Naive B cell (primary cell): ENCODE results near the gene PRDX5. TPM values are rescaled to one million over a fixed set of nuclear protein-coding genes. Genes with fewer than 3 reads are reported as not detected.
A peak's percentile ranks its signal among the peaks of the same experiment; 100 is the strongest.

Experiments used
- ATAC-seq, 2 donors: fragments of 150-1000 bp; cut with Tn5 transposase; 2 replicates each; pipeline ENCODE4 v1.10.0; 2021; ENCODE audit warnings: low read depth in 2 of 2, mild to moderate bottlenecking in 2 of 2, moderate library complexity in 2 of 2
- DNase-seq: peaks from one replicate; pipeline ENCODE4 v3.0.0; 2022
- H3K27ac Mint-ChIP-seq, 6 donors: one replicate each; pipeline ENCODE4 v1.8.0; 2020 to 2022; ENCODE audit warnings: mild to moderate bottlenecking in 6 of 6, mixed read lengths in 6 of 6, moderate library complexity in 5 of 6, inconsistent platforms in 2 of 6
- H3K27me3 Mint-ChIP-seq, 3 donors: one replicate each; pipeline ENCODE4 v1.8.0; 2021 to 2022; ENCODE audit warnings: mixed read lengths in 3 of 3, mild to moderate bottlenecking in 1 of 3
- H3K36me3 Mint-ChIP-seq, 2 donors: one replicate each; pipeline ENCODE4 v1.8.0; 2020 to 2022; ENCODE audit warnings: mixed read lengths in 2 of 2, inconsistent platforms in 1 of 2, mild to moderate bottlenecking in 1 of 2
- H3K4me1 Mint-ChIP-seq, 3 donors: one replicate each; pipeline ENCODE4 v1.8.0; 2020 to 2022; ENCODE audit warnings: mixed read lengths in 3 of 3, inconsistent platforms in 1 of 3, mild to moderate bottlenecking in 1 of 3, moderate library complexity in 1 of 3
- H3K4me3 Mint-ChIP-seq, 8 donors: one replicate each; pipeline ENCODE4 v1.8.0; 2020 to 2022; ENCODE audit warnings: mild to moderate bottlenecking in 8 of 8, mixed read lengths in 8 of 8, moderate library complexity in 8 of 8, inconsistent platforms in 2 of 8
- H3K9me3 Mint-ChIP-seq, 7 donors: one replicate each; pipeline ENCODE4 v1.8.0; 2020 to 2022; ENCODE audit warnings: mixed read lengths in 7 of 7, mild to moderate bottlenecking in 5 of 7, inconsistent platforms in 2 of 7, moderate library complexity in 1 of 7
- polyA plus RNA-seq, 6 donors: library from polyadenylated mRNA; unstranded; fragments of 300-500 nt; fragmentation: Illumina TruSeq; gene quantifications; one replicate each; pipeline ENCODE4 v1.2.3, GENCODE V29; 2021; ENCODE audit warnings: low read depth in 6 of 6

The PRDX5 gene
- polyA plus RNA-seq, 6 donors from 2014 or later = 229 to 385 (median 248) TPM

DNA sequence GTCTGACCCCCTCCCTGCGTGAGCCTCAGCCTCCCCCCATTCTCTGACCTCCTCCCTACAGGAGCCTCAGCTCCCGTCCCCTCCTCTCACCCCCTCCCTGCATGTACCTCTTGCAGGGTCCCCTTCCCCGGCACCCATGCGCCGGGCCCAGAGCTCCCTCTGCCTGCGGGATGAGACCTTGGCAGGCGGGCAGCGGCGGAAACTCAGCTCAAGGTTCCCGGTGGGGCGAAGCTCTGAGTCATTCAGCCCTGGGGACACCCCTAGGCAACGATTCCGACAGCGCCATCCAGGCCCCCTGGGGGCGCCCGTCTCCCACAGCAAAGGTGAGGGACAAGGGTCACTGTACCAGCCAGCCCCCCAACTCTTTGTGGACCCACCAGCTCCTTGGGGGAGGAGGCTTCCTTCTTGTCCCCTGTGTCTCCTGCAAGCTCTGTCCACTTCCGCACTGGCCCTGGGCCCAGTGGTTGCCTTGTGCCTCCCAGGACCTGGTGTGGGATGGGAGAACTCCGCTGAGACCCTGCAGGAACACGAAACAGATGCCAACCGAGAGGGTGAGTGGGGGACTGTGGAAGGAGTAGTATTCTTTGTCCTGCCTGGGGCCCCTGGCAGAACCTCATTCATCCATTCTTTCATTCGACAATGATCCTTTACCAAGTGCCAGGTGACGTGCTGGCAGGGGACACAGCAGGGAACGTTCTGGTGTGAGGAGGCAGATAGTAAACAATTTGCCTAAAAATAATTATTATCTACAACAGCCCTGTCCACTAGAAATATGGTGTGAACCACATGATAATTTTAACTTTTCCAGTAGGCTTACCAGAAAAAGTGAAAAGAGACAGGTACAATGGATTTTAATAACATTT is 37.4 kb downstream of the PRDX5 start:
- H3K4me1 Mint-ChIP-seq = peaks cover 20 to 30% (median 29%) of the 10 kb centered on the region in 3 donors
- peaks cover 0 to 7% of the 10 kb centered on the region in 2 donors for H3K36me3 Mint-ChIP-seq
- DNase-seq = peak; percentile 52
- H3K27ac Mint-ChIP-seq = peak overlapping the region in 3 of 6 donors; percentile 32 to 91 (median 39)
- H3K4me3 Mint-ChIP-seq = peak overlapping the region in 1 of 8 donors; percentile 73
- ATAC-seq = peak; percentile 55 to 62
- H3K9me3 Mint-ChIP-seq = no peaks in the 10 kb centered on the region
- H3K27me3 Mint-ChIP-seq = no peaks in the 10 kb centered on the region

DNA sequence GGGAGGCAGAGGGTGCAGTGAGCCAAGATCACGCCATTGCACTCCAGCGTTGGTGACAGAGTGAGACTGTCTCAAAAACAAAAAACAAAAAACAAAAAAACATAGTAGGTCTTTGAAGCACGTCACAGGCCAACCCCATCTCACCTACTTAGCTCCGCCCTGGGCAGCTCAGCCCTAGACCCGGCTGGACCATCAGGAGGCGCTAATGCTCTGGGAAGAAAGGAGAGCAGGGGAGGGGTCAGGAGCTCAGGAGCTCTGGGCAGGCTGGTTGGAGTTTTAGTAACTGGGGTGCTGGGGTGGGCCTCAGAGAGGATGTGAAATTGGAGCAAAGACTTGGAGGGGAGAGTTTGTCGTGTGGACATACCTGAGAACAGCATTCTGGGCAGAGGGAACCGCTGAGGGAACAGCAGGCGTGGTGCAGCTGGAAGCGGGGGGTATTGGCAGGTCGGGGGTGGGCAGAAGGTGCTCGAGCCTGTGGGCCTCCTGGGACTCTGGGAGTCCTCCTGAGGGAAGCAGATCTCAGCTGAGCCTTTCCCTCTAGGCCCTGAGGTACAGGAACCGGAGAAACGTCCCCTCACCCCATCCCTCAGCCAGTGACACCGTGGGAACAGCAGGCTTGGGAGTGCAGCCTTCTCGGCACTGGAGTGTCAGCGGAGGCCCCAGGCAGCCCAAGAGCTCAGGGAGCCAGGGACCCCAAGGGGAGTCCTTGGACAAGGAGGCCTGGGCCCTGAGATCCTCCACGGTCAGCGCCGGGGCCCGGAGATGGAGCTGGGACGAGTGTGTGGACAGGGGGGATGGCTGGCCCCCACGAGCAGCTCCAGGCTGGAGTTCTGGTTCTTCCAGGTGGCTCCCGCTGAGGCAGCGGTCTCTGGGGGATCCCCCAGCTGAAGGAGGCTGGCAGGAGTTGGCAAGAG is 38.8 kb downstream of the PRDX5 start:
- H3K36me3 Mint-ChIP-seq = peaks cover 0 to 7% of the 10 kb centered on the region in 2 donors
- no peaks in the 10 kb centered on the region for H3K9me3 Mint-ChIP-seq
- DNase-seq (no peak), ATAC-seq (no peak)
- no peaks in the 10 kb centered on the region for H3K27me3 Mint-ChIP-seq
- peaks cover 30 to 39% (median 37%) of the 10 kb centered on the region in 3 donors for H3K4me1 Mint-ChIP-seq
- no peak overlapping the region for H3K27ac Mint-ChIP-seq
- peak overlapping the region in 5 of 8 donors; percentile 36 to 92 (median 55) for H3K4me3 Mint-ChIP-seq

DNA sequence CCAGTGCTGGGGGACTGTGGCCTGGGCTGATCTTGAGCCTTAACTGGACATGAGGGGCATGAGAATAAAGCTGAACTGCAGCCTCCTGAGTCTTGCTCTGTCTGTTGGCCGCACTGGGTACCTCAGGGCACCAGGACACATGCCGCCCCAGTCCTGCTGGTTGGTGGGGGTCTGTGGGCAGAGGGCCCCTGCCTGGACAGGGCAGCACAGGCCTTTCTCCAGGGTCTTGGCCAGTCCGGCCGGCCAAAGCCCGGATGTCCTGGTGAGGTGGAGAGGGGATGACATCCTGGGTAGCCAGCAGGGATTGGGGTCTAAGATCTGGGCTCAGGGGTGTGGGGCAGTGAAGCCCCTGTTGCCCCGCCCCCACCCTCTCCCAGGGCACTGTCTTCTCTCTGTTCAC is 39.5 kb downstream of the PRDX5 start:
- no peaks in the 10 kb centered on the region for H3K9me3 Mint-ChIP-seq
- ATAC-seq = no peak
- H3K4me1 Mint-ChIP-seq = peaks cover 35 to 39% (median 37%) of the 10 kb centered on the region in 3 donors
- peaks cover 0 to 7% of the 10 kb centered on the region in 2 donors for H3K36me3 Mint-ChIP-seq
- no peaks in the 10 kb centered on the region for H3K27me3 Mint-ChIP-seq
- no peak for DNase-seq
- H3K27ac Mint-ChIP-seq = peak overlapping the region in 1 of 6 donors; percentile 57
- peak overlapping the region in 1 of 8 donors; percentile 92 for H3K4me3 Mint-ChIP-seq

DNA sequence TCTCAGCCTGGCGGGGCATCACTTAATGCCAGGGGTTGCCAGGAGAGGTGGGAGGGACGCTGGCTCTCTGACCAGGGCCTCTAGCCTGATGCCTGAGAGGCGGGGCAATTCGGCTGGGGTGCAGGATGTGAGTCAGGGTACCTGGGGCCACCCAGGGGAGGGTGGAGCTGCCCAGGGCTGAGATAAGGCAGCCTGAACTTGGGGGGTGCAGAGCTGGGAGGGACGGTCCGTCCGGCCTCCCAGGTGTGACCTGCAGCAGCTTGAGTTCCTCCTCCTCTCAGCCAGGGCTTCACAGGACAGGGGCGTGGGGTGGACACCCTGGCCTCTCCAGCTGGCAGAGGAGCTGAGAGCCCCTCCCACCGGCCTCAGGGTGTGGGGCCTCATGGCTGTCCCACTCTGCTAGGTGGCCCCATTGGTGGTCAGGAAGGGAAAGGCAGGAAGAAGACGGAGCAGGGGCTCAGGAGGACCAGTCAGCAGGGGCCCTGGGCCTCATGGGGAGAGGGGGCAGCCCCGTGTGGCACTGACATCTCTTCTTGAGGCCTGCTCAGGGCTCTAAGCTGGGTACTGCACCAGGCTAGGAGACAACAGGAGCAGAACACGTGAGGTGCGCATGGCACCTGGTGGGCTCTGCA is 40.1 kb downstream of the PRDX5 start:
- H3K27ac Mint-ChIP-seq = peak overlapping the region in 2 of 6 donors; percentile 57
- no peaks in the 10 kb centered on the region for H3K9me3 Mint-ChIP-seq
- ATAC-seq (no peak), DNase-seq (no peak)
- H3K36me3 Mint-ChIP-seq = peaks cover 3 to 7% of the 10 kb centered on the region in 2 donors
- no peaks in the 10 kb centered on the region for H3K27me3 Mint-ChIP-seq
- peak overlapping the region; percentile 4 to 92 (median 52) for H3K4me3 Mint-ChIP-seq
- H3K4me1 Mint-ChIP-seq = peaks cover 35 to 41% (median 38%) of the 10 kb centered on the region in 3 donors

DNA sequence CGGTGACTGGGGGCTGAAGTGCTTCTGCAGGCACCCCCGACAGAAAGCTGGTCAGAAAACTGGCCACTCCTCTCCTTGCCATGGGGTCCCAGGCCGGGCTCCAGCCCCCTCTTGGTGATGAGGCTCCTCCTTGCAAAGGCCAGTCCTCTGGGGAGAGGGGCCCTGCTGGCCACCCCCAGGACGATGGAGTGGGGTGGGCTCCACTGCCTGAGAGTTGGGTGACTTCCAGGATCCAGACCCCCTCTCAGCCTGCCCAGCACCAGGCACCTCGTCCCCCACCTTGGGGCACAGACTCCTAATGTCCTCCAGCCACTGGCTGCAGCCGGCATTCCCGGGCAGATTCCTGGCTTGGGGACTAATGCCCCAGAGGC is 40.6 kb downstream of the PRDX5 start:
- Mint-ChIP-seq H3K27me3 (no peaks in the 10 kb centered on the region), H3K4me3 (peak overlapping the region in 7 of 8 donors; percentile 22 to 92 (median 47)), H3K27ac (no peak overlapping the region), H3K9me3 (no peaks in the 10 kb centered on the region), H3K36me3 (peaks cover 5 to 7% of the 10 kb centered on the region in 2 donors), H3K4me1 (peaks cover 35 to 42% (median 42%) of the 10 kb centered on the region in 3 donors)
- ATAC-seq (no peak), DNase-seq (no peak)

DNA sequence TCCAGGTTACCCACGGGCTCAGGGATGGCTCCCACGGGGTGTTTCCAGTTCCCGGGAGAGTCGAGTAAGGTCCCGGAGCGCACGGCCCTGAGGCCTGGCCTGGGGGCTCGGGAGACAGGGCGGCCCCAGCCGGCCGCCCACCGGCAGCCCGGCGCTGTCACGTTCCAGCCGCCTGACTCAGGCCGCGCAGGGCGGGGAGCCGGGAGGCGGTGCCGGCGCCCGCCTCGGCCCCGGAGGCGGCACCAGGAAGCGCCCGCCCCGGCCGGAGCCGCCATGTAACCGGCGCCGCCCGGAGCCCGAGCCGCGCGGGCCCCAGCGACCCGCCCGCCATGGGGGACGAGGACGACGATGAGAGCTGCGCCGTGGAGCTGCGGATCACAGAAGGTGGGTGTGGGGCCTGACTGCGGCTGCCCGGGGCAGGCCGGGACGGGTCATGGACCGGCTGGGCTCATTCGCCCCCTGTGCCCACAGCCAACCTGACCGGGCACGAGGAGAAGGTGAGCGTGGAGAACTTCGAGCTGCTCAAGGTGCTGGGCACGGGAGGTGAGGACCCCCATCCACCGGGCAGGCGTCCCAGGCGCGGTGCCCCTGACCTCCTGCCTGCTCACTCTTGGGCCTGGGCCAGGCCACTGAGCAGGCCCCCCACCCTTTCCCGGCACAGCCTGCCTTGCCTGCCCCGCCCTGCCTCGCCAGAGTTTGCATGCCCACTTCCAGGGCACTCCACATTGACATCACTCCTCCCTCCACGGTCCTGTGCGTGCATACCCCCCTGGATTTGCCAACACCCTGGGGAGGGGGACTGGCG is 41.2 kb downstream of the PRDX5 start, which contains the start of gene RPS6KA4:
Gene RPS6KA4 (plus strand): TSS at position 256 of the 805 bp plus-strand sequence. CDS start 74 bp downstream, at position 330.
- Mint-ChIP-seq H3K4me1 (peaks cover 36 to 44% (median 42%) of the 10 kb centered on the region in 3 donors), H3K4me3 (peak within 1 kb of the TSS; percentile 84 to 95 (median 92)), H3K9me3 (no peaks in the 10 kb centered on the region), H3K36me3 (peaks cover 5 to 7% of the 10 kb centered on the region in 2 donors), H3K27ac (peak within 1 kb of the TSS in 5 of 6 donors; percentile 43 to 93 (median 85)), H3K27me3 (no peaks in the 10 kb centered on the region)
- peak; percentile 66 to 67 for ATAC-seq
- DNase-seq = peak; percentile 40

DNA sequence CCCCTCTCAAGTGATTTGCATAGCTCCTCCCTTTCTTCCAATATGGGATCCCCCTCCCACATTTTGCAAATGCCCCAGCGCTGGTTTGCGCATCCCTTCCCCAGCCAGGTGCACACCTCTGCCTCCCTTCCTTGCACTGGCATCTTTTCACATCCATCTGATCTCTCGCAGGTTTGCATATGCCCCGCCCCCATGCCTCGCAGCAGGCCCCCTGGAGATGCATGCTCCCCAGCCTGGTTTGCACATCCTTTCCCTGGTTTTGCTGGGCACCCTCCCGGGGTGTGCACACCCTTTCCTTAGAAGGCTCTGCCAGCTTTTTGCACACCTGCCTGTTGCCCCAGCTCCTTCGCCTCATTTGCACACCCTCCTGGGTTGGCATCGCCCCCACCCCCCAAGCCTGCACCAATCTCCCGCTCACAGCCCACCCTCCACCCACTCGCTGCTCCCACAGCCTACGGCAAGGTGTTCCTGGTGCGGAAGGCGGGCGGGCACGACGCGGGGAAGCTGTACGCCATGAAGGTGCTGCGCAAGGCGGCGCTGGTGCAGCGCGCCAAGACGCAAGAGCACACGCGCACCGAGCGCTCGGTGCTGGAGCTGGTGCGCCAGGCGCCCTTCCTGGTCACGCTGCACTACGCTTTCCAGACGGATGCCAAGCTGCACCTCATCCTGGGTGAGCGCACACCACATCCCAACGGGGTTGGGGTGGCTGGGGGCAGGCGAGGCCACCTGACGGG is 42.0 kb downstream of the PRDX5 start:
- Mint-ChIP-seq H3K4me3 (peak overlapping the region; percentile 84 to 95 (median 92)), H3K36me3 (peaks cover 5 to 7% of the 10 kb centered on the region in 2 donors), H3K27ac (peak overlapping the region in 5 of 6 donors; percentile 43 to 93 (median 85)), H3K4me1 (peaks cover 41 to 45% (median 41%) of the 10 kb centered on the region in 3 donors), H3K27me3 (no peaks in the 10 kb centered on the region), H3K9me3 (no peaks in the 10 kb centered on the region)
- DNase-seq (no peak), ATAC-seq (peak; percentile 39)

DNA sequence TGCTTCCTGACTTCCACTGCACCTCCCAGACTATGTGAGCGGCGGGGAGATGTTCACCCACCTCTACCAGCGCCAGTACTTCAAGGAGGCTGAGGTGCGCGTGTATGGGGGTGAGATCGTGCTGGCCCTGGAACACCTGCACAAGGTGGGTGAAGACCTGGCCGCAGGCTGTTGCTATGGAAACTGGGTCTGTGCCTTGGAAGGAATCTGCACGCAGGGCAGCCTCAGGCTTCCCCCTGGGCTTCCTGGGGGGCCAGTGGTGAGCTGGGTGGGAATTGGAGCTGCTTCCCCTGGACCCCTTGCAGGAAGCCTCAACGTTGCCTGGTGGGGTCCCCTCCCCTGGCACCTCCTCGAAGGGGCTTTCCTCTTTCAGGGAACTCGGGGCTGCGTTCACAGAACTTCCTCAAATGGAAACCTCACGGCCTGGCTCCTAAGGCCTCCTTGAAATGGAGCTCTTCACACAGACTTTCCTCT is 42.6 kb downstream of the PRDX5 start:
- no peak for DNase-seq
- peaks cover 35 to 45% (median 37%) of the 10 kb centered on the region in 3 donors for H3K4me1 Mint-ChIP-seq
- peak; percentile 42 to 48 for ATAC-seq
- peak overlapping the region; percentile 84 to 95 (median 92) for H3K4me3 Mint-ChIP-seq
- peak overlapping the region in 3 of 6 donors; percentile 49 to 77 (median 56) for H3K27ac Mint-ChIP-seq
- no peaks in the 10 kb centered on the region for H3K27me3 Mint-ChIP-seq
- H3K9me3 Mint-ChIP-seq = no peaks in the 10 kb centered on the region
- peaks cover 5 to 7% of the 10 kb centered on the region in 2 donors for H3K36me3 Mint-ChIP-seq

DNA sequence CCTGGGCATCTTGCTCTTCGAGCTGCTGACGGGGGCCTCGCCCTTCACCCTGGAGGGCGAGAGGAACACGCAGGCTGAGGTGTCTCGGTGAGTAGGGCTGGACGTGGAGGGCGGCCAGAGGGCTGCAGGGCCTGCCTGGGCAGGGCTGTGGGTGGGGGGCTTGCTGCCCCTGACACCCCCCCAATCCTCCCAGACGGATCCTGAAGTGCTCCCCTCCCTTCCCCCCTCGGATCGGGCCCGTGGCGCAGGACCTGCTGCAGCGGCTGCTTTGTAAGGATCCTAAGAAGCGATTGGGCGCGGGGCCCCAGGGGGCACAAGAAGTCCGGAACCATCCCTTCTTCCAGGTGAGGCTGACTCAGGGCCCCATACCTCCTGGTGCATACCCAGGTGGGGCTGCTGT is 43.7 kb downstream of the PRDX5 start:
- DNase-seq (no peak), ATAC-seq (no peak)
- H3K36me3 Mint-ChIP-seq = peaks cover 5 to 7% of the 10 kb centered on the region in 2 donors
- peaks cover 35 to 45% (median 37%) of the 10 kb centered on the region in 3 donors for H3K4me1 Mint-ChIP-seq
- H3K27ac Mint-ChIP-seq = no peak overlapping the region
- H3K27me3 Mint-ChIP-seq = no peaks in the 10 kb centered on the region
- peak overlapping the region in 3 of 8 donors; percentile 30 to 92 (median 41) for H3K4me3 Mint-ChIP-seq
- H3K9me3 Mint-ChIP-seq = no peaks in the 10 kb centered on the region

DNA sequence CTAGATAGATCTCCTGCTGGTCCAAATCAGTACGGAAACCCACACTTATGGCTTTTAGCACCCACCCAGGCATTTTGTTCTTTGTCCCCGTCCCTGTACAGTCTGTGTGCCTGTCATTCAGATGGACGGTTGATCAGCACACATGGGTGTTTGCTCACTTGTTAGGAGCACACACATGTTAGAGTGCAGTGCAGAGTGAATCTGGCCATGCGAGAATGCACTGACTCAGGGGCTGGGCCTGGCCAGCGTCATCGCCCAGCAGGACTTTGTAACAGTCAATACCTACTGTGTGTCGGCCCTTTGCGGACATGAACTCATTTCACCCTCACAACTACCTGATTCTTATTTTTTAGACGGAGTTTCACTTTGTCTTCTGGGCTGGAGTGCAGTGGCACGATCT is 44.4 kb downstream of the PRDX5 start:
- Mint-ChIP-seq H3K36me3 (peaks cover 5 to 8% of the 10 kb centered on the region in 2 donors), H3K27ac (peak overlapping the region in 2 of 6 donors; percentile 19 to 24), H3K9me3 (no peaks in the 10 kb centered on the region), H3K4me3 (peak overlapping the region in 2 of 8 donors; percentile 65 to 72), H3K4me1 (peaks cover 34 to 45% (median 37%) of the 10 kb centered on the region in 3 donors), H3K27me3 (no peaks in the 10 kb centered on the region)
- ATAC-seq (no peak), DNase-seq (no peak)

DNA sequence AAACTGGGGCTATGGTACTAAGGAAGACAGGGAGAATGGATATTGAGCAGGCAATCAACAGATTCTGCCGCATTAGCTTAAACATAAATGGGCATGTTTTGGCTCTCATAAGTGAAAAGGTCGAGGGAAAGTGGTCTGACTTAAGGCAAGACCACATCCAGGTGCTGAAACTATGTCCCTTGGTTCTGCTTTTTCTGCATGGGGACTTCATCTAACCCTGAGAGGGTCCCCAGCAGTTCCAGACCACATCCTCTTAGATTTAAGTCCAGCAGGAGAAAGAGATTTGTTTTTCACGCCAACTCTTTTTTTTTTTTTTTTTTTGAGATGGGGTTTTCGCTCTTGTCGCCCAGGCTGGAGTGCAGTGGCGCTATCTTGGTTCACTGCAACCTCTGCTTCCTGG is 46.5 kb downstream of the PRDX5 start:
- no peak for DNase-seq
- Mint-ChIP-seq H3K27me3 (no peaks in the 10 kb centered on the region), H3K4me1 (peaks cover 26 to 37% (median 26%) of the 10 kb centered on the region in 3 donors), H3K36me3 (peaks cover 5 to 8% of the 10 kb centered on the region in 2 donors), H3K27ac (peak overlapping the region in 2 of 6 donors; percentile 21 to 78), H3K4me3 (peak overlapping the region in 1 of 8 donors; percentile 80), H3K9me3 (no peaks in the 10 kb centered on the region)
- ATAC-seq = no peak
